Stimulated activated CD4-positive, alpha-beta T cell treated with anti-CD3 and anti-CD28 coated beads, TNF-alpha, amount 100 ng/mL, for 1 hour (primary cell): ENCODE measurements around the gene MGLL.
"Not testable (repeated sequence)": the region's sequence is repeated elsewhere in the genome, so short reads cannot be mapped to it uniquely, and the experiment has no call there.

Experiments used
- DNase-seq, 3 donors: peaks; one replicate each; pipeline ENCODE4 v3.0.0-alpha.2; 2020; ENCODE audit warnings: low read depth in 3 of 3, low spot score in 1 of 3

MGLL gene

DNA sequence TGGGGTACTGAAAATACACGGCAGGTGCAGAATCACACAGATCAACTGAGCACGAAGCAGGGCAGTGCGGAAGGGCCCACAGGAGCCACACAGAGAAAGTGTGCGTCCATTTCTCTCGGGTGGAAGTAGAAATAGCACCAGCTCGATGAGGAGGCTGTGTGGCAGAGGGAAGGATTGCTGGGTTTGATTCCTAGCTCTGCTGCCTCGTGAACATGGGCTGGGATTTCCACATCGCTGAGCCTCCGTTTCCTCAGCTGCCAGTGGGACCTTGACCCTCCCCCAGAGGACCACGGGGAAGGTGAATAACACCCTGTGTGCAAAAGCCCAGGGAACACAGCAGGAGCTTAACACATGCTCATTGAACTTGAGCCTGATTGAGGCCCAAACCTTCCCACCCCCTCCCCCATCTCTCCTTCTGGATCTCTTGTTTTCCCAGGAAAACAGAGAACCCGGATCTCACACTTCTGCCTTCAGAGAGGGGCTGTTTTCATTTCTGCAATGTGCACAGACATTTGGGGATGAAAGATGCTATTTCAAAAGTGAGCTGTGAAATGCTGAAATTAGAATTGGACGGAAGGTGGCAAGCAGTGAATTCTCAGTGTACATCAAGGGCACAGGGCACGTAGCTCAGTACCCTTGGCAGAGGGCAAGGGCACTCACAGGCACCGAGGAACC lies 111.2 kb downstream of the MGLL start:
- no peak for DNase-seq

DNA sequence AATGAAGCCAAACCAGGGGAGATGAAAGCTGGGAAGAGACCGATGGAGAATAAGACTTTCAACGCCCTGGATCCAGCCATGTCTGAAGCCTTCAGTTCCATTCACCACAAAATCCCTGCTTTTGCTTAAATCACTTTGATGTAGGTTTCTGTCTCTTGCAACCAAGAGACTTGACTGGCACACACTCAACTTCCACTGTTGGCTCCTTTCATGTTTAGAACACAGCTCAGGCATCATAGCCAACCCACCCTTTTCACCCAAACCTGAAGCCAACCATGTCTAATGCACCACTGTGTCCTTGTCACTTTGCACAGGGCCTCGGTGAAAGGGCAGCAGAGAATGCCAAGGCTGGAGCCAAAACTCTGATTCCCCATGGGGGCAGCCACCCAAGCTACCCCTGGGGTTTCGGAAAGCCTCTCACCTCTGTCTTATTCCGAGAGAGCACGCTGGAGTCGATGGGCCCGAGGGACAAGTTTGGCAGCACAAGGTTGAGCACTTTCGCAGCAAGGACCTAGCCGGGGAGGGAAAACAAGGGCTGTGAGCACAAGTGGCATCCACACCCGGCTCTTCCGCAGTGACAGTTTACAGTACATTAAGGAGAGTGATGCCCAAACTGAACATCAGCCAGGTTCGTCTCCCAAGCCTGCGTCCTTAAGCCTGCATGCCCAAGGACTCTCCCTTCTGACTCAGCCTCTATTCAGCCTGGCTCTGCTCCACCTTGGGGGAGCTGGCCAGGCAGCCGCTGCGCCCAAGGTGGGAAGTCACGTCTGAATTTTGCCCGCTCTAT lies 112.0 kb downstream of the MGLL start:
- DNase-seq = no peak

DNA sequence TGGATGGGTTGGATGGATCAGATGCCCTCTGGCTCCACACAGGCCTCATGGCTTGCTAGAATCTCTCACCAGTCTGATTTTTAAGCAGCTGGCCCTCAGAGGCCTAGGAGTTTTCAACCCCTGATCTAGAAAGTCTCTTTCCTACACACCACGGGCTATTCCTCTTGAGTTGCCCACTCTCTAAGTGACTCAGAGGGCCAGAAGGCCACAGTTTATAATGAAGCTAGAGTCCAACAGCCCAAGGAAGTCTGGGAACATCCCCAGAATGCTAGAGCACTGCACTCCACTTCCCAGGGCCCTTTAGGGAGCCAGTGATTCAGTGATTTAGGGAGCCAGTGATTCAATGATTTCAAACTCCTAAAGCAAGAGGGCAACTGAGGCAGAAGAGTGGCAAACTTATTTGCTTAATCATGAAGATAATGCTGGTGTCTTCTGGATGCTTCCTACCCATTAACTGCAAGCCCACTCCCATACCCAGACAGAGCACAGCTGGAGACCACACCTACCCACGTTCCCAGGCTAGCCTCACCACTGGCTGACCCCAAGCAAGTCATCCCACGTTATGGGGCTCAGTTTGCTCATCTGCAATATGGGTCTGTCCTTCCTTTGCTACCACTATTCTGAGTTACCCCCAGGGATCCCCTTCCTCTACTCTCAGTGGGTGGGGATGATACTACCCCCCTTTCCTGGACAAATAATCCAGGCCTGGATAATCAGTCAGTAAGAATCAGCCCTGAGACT lies 112.8 kb downstream of the MGLL start:
- no peak for DNase-seq

DNA sequence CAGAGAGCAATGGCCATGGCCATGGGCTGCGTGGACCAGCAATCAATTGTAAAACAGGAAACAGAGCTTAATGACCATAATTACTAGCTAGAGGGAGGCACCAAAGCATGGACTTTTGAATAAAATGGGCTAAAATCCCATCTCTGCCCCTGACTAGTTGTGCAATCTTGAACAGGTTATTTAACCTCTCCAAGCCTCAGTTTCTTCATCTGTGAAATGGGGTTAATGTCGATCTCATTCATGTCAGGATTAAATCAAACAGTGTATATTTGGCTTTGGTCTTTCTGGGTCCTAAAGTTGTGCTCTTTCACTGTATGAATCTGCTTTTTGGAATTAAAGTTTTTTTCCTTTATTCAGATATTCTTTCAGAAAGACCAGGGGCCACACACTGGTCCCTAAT lies 113.5 kb downstream of the MGLL start:
- no peak for DNase-seq

DNA sequence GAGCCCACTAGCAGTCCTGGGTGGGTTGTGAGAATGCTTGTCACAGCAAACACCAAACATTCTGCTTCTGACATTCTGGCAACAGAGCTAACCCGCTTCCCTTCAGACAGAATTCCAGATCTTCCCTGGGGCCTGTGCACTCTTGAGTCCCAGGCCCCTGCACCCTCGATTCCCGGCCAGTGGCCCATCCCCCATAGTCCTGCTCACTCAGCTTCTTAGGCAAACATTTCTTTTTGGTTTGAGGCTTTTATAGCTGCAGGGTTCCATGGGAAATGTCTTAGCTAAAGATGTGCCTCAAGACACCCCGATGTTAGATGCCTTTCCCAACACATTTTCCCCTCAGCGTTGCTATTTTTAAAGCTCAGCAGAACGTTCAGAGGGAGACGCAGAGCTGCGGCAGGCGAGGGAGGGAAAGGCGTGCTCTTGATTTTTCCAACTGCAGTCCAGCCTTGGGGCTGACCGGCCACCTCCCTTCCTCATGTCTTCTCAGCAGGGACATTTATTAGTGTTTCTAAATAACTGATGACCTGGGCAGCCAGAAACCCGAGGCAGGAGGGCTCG lies 114.4 kb downstream of the MGLL start:
- no peak for DNase-seq

DNA sequence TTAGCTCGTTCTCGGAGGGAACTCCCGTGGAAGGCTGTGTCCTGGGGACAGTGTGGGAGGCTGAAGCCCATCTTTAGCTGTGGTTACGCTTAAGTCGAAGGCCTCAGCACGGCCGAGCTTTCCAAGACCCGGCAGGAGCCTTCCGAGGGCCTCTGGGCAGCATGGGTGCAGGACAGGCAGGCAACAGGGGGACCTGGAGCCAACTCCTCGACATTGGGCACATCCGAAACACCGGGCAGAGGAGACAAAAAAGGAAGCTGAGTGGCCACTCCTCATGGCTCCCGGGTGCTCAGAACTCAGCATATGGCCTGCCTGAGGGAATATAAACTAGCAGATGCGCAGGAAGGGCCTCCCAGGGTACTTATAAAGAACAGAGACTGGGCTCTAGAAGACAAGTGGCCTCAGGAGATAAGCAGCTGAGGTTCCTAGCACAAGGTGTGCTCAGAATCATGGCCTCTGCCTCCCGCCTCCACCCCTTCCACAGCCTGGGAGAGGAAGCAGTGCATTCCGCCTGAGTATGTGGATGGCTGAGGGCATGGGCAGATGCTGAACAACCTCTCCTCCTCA lies 115.4 kb downstream of the MGLL start:
- DNase-seq = no peak

DNA sequence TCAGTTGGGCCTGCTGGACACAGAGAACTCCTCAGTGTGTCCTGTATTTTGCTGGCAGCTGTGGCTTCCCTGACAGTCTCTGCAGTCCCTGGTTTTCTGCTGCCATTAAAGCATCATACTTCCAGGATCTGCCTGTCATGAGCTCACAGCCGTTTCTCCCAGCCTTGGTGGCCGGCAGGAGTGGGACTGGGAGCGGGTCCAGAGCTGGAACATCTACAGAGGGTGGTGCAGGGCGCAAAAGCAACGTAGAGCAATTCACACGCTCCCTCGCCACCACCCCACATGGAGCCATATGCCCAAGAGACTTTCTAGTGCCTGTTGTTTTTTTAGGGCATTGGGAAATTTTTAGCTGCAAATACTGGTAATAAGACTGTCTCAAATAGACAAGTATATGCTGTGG lies 116.0 kb downstream of the MGLL start:
- no peak for DNase-seq

DNA sequence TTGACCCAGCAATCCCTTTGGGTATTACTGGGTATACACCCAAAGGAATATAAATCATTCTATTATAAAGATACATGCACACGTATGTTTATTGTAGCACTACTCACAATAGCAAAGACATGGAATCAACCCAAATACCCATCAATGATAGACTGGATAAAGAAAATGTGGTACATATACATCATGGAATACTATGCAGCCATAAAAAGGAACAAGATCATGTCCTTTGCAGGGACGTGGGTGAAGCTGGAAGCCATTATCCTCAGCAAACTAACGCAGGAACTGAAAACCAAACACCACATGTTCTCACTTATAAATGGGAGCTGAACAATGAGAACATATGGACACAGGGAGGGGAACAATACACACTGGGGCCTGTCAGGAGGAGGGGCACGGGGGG lies 117.5 kb downstream of the MGLL start:
- not testable (repeated sequence) for DNase-seq

DNA sequence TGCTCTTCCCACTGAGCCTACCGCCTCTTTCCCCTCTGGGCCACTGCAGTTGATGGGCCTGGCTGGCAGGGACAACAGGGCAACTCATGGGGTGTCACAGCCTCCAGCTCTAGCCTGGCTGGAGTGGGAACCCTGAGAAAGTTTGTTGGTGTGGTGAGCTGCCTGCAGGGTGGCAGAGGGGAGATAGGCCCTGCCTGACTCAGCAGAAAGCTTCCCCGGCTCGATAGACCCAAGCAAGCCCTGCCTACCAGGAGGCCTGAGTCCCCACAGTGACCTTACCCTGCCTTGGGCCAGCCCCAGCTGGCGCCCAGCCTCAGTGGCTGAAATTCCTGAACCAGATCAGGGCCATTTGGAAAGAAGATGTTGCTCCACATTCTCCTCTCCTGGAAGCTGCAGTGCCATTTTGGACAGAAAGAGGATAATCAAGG lies 120.2 kb downstream of the MGLL start:
- no peak for DNase-seq

DNA sequence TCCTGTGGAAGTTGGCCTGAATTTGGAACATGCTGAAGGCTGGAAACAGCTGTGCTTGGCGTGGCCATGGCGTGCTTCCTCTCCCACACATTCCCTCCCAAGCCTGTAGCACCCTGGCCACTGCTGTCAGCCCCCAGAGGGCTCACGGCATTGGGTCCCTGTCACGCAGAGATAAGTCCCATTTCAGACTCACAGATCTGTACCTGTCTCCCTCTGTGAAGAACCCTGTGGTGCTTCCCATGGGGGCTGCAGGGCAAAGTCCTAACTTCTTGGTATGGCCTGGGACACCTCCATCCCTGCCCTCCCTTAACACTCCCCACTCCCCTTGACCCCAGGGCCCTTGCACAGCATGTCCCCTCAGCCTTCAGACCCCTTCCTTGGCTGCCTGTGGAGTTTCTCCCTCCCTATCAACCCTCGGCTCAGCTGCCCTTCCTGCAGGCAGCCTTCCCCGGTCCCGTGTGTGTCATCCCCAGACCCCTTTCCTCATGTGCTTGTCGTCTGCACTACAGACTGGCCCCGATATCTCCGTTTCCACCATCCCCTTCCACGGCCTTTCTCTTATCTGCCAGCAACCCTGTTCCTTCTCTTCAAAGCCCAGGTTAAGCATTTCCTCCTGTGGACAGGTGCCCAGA lies 120.9 kb downstream of the MGLL start:
- DNase-seq = no peak

DNA sequence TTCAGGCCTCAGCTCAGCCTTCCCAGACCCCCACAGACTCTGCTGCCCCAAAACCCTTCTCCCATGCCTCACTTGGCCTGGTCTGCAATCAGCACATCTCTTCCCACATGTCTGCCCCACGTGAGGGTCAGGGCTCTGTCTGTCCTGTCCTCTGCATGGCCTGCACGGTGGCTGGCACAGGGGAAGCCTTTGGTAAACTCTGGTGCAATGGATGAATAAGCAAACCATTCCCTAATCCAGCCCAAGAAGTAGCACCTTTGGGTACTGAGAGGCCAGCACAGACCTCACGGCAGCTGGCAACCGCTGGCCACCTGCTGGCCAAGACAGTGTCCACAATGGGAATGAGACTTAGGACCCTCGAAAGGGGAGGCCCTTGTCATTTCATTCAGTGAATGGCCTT lies 121.9 kb downstream of the MGLL start:
- no peak for DNase-seq

DNA sequence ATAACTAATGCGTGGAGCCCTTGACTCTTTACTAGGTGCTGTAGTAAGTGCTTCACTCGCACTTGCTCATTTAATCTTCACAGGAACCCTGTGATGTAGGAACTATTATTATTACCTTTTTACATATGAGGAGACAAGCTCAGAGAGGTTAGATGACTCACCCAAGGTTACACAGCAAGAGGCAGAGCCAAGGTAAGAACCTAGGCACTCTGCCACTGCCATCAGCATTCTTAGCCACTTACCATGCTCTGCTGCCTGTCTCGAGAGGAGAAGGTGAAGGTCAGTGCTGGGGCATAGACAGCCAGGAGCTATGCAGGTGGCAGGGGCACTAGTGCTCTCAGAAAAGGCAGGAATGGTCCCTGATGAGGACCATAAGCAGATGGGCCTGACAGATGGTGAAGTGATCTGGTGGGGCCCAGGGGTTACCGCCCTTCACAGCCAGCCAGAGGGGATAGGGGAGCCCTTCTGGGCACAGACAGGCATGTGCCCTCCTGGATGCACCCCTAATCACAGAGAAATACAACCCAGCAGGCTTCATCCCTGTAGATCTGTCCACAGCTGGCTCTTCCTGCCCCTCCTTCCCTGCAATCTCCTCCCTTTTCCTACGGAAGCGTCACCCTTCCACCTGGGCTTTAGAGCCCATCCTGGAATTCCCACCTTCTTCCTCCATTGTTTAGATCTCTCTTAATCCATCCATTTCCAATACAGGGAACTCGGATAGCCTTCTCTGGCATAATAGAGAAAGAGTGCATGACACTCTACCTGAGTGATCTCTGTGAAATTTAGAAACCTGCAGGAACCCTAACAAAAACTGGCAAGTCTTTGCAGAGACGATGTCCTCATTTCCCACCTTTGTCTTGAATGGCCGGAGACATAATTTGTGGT lies 122.7 kb downstream of the MGLL start:
- no peak for DNase-seq

DNA sequence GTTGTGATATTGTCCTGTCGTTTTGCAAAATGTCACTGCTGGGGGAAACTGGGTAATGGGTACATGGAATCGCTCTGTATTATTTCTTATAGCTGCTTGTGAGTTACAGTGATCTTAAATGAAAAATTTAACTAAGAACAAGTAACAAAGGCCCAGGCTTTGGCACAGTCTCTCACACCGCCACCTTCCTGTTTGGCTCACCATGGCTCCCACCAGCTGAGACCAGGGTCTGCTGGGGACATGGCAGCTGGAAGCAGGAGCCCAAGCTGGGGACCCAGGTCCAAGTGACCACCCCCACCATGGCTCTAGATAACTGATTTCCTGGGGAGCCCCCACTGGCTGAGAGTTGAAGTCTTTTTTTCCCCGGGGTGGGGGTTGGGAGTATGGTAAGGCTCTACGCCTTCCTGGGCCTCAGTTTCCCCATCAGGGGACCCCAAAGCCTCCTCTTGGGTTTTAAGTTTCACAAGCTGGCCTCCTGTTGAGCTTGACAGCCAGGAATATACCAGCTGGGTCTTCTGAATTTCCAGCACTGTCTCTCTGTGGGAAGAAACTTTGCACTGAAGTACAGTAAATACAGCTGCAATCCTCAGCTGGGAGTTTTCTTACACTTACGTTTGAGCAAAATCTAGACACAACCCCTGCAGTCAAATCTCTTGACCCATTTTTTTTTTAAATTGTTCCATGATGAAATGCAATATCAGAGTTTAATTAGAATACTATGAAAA lies 123.5 kb downstream of the MGLL start:
- no peak for DNase-seq

DNA sequence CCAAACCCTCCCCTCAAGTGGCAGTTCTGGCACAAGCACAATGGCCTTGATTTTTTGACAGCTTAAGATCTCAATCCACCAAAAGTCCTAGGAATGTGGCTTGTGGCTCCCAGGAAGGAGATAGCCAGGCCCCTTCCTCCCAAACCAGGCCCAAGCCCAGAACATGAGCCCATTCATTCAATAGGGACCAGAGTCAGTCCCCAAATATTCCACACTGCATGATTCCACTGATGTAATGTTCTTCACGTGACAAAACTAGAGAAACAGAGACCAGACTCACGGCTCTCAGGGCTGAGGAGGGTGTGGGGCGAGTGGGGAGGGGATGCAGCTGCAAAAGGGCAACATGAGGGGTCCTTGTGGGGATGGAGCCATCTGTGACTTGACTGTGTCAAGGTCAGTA lies 124.0 kb downstream of the MGLL start:
- no peak for DNase-seq

DNA sequence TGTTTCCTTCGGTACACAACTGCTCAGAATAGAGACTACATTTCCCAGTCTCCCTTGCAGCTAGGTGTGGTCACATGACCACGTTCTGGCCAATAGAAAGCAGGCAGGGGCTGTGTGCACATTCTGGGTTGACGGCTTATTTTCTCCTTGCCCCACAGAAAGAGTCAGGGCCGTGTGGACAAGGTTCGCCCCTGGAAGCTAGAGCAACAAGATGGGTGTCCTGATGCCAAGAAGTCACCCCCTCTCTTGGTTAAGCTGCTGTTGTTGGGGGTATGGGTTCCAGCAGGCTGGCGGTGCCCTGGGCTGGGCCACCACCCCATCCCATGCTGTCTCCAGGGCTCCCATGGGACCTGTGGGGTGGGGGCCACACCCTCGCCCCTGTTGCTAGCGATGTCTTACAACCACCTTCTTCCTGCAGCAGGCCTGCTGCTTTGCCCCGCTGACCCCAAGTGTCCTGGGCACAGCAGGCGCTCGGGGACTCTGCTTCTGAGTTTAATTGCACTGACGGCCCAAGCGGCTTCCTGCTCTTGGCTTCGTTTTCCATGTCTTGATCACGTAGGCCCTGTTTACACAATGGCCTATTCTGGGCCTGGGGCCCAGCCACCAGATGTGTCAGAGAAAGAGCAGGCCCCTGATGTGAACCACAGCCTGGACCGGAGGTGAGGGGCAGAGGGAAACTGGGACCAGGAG lies 124.6 kb downstream of the MGLL start:
- DNase-seq = no peak

DNA sequence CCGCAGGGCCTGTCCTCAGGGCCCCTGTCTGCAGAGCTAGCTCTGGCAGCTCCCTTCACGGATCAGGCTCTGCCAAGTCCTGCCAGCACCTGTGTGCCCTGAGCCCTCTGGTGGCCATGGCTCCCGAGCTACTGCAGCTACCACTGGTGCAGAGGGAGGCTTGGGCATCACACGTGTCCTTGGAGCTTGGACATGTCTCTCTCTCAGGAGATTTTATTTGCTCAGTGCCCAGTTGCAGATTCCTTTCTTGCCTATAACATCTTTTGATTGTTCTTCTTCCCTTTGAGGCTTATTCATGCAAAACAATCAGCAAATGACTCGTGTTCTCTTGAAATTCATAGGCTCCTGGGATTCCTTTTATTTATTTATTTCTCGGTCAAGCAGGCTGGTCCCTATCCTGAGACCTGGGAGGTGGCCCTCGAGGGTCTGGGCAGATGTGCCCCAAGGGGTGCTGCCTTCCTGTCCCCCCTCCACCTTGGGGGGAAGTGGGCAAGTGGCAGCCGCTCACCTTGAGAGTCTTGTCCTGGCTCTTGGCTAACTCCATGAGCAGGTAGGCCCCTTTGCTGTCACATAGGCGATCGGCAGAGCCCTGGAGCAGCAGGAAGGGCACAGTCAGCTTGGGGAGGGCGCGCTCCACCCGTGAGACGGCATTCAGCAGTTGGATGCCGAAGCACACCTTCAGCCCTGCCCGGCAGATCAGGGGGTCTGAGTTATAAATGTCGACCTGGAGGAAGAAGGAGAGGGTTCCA lies 127.7 kb downstream of the MGLL start:
- no peak for DNase-seq

DNA sequence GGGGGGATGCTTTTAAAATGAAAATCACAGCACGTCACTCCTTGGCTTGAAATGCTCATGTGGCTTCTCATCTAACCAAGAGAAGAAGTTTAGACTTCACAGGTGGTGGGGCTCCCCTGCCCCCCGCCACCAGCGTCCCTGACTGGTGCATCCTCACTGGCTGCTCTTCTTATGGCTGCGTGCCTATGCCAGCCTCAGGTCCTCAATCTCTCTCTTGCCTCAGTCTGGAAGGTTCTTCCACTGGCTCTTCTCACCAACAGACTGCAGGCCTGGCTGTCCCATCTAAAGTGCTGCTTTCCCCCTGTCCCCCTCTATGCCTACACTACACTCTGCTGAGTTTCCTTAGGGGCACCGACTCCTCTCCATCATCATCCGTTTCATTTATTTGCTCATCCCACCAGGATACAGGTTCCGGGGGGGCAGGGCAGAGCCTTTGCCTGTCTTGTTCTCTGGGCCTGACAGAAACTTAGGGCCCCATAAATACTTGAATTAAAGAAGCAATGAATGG lies 128.9 kb downstream of the MGLL start:
- no peak for DNase-seq
